Endothelial cell (in vitro differentiated cells): Measurements from ENCODE around the gene SPACA1. TPM values are rescaled to one million over a fixed set of nuclear protein-coding genes. Genes with fewer than 3 reads are reported as not detected.
A peak's percentile ranks its signal among the peaks of the same experiment; 100 is the strongest.

Experiments used
- DNase-seq: peaks from one replicate; pipeline ENCODE4 v3.0.0; 2021; ENCODE audit warnings: low spot score
- H3K27ac Mint-ChIP-seq: one replicate; pipeline ENCODE4 v1.8.0; 2021; ENCODE audit warnings: mixed read lengths, inconsistent platforms; ENCODE audit not compliant: unreplicated experiment
- H3K27me3 Mint-ChIP-seq: one replicate; pipeline ENCODE4 v1.8.0; 2021; ENCODE audit warnings: mild to moderate bottlenecking, moderate library complexity, mixed read lengths, inconsistent platforms; ENCODE audit not compliant: unreplicated experiment
- H3K36me3 Mint-ChIP-seq: one replicate; pipeline ENCODE4 v1.8.0; 2021; ENCODE audit warnings: mild to moderate bottlenecking, low read depth, mixed read lengths, inconsistent platforms; ENCODE audit not compliant: unreplicated experiment
- H3K4me1 Mint-ChIP-seq: one replicate; pipeline ENCODE4 v1.8.0; 2021; ENCODE audit warnings: mild to moderate bottlenecking, mixed read lengths, inconsistent platforms; ENCODE audit not compliant: unreplicated experiment
- H3K4me3 Mint-ChIP-seq: one replicate; pipeline ENCODE4 v1.8.0; 2021; ENCODE audit warnings: mild to moderate bottlenecking, mixed read lengths, inconsistent platforms; ENCODE audit not compliant: unreplicated experiment
- H3K9me3 Mint-ChIP-seq: one replicate; pipeline ENCODE4 v1.8.0; 2021; ENCODE audit warnings: mixed read lengths, inconsistent platforms; ENCODE audit not compliant: unreplicated experiment
- total RNA-seq: library from RNA; stranded (reverse); fragmentation: NEBNext Ultra II Directional; extraction: Animal tissue kit (Norgen Biotek cat#: 25700); gene quantifications from one replicate; pipeline ENCODE4 v1.2.1, GENCODE V29; 2021; ENCODE audit not compliant: unreplicated experiment
- TF ChIP-seq, protein P1 (sequence below): fragments of 200-600 bp; sonication (generic); IDR thresholded peaks from one replicate; pipeline ENCODE4 v1.5.0; 2021; ENCODE audit warnings: antibody characterized with exemption; ENCODE audit not compliant: unreplicated experiment

The SPACA1 gene
- total RNA-seq, 1 donor from 2014 or later = not detected

DNA sequence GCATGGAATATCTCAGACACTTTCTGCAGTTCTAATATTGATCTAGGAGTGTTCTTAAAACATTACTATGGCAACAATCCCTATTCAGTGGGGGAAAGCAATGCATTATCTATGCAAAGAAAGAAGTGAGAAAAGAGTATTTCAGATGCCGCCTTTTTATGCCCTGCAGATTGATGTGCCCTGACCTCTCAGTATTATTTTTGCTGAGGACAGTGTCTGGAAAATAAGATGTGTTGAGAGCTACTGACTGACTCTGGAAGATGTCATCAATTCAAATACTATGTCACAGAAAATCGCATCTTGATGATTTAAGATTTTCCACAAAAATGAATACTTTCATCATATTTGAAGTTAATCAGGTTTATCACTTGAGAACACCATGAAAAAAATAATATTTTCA lies 22.9 kb upstream of the SPACA1 start:
- Mint-ChIP-seq H3K27me3 (peaks cover 6% of the 10 kb centered on the region), H3K36me3 (peaks cover 9% of the 10 kb centered on the region), H3K9me3 (peaks cover 13% of the 10 kb centered on the region), H3K27ac (no peak overlapping the region), H3K4me1 (no peaks in the 10 kb centered on the region), H3K4me3 (no peak overlapping the region)
- no peak for DNase-seq
- TF ChIP-seq, protein P1, sequence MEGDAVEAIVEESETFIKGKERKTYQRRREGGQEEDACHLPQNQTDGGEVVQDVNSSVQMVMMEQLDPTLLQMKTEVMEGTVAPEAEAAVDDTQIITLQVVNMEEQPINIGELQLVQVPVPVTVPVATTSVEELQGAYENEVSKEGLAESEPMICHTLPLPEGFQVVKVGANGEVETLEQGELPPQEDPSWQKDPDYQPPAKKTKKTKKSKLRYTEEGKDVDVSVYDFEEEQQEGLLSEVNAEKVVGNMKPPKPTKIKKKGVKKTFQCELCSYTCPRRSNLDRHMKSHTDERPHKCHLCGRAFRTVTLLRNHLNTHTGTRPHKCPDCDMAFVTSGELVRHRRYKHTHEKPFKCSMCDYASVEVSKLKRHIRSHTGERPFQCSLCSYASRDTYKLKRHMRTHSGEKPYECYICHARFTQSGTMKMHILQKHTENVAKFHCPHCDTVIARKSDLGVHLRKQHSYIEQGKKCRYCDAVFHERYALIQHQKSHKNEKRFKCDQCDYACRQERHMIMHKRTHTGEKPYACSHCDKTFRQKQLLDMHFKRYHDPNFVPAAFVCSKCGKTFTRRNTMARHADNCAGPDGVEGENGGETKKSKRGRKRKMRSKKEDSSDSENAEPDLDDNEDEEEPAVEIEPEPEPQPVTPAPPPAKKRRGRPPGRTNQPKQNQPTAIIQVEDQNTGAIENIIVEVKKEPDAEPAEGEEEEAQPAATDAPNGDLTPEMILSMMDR = no peak

DNA sequence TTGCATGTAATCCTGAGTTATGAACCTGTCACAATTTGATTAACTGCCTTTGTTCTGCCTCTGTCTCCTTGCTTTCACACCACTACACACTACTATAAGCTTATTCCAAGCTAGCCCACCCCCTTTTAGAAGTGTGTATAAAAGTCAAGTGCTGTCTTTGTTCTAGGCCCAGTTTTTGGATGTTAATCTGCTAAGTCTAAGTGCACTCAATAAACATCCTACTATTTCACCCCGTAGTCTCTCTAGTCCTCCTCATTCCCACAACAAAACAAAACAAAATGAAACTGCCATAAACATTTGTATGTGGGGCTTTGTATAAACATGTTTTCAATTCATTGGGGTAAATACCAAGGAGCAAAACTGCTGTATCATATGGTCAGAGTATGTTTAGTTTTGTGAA lies 16.1 kb upstream of the SPACA1 start:
- Mint-ChIP-seq H3K4me3 (peak overlapping the region; percentile 11), H3K36me3 (peaks cover 14% of the 10 kb centered on the region), H3K27me3 (peaks cover 10% of the 10 kb centered on the region), H3K4me1 (no peaks in the 10 kb centered on the region), H3K27ac (no peak overlapping the region), H3K9me3 (peaks cover 24% of the 10 kb centered on the region)
- no peak for DNase-seq
- TF ChIP-seq, protein P1 = no peak

DNA sequence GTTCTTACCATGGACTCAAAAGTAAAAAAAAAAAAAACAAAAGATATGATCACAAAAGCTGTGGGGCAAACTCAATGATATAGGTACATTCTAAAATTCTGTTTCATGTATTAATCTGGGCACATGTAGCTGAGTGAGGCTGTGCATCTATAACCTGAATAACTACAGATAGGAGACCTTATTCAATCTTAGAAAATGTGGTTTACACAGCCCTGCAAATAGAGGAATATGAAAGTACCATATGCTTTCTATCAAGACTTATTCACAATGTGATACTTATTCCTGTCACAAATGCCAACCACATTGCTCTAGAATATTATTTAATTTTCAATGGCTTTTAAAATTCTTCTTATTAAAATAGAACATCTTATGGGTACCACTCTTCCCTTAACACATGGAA lies 3.1 kb upstream of the SPACA1 start:
- Mint-ChIP-seq H3K27ac (no peak overlapping the region), H3K36me3 (no peaks in the 10 kb centered on the region), H3K27me3 (no peaks in the 10 kb centered on the region), H3K9me3 (no peaks in the 10 kb centered on the region), H3K4me3 (no peak overlapping the region), H3K4me1 (no peaks in the 10 kb centered on the region)
- DNase-seq = no peak
- TF ChIP-seq, protein P1 = no peak

DNA sequence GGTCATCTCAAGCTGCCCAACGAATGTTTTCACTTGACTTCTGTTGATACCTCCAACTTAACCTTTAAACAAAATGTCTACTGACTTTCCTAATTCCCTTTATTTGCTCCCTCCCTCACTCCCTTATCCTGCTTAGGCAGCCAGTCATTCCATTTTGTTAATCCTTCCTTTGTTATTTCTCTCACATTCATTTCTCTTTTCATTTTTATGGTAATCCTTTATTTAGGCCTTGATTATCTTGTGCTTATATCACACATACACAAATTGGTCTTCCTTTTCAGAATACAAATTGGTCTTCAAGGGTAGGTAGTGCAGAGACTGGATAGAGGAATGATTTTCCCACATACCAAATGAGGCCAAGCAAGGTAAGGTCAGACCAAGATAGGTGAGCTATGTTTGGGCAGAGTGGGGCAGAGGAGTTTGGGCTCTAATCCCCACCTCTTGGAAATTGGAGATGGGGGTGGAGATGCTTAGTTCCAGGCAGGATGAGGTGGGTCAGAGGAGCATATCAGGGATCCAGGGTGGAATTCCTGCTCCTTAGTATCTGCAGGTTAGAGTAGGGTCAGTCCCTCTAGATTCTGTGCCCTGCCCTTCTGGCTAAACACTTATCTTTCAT lies 2.0 kb upstream of the SPACA1 start:
- DNase-seq = no peak
- H3K27ac Mint-ChIP-seq = no peak overlapping the region
- H3K9me3 Mint-ChIP-seq = no peaks in the 10 kb centered on the region

DNA sequence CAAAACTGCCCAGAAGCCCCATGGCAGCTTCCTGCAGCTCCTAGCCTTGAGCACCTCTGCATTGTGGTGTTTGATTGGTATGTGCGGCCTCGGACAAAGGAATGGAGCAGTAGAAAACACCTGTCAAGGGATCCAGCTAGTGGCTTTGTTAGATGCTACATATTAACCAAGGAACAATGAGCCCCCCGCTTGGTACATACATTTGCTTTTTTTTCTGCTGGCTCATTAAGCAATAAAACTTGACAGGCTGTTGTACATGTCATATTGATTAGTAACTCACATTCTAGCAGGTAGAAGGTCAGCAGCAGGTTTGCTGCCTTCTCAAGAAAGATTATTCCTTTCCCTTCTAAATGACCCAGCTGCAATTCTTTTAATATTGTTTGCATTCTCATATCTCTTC lies 937 bp downstream of the SPACA1 start:
- Mint-ChIP-seq H3K4me1 (no peaks in the 10 kb centered on the region), H3K27me3 (no peaks in the 10 kb centered on the region), H3K27ac (no peak overlapping the region), H3K36me3 (no peaks in the 10 kb centered on the region), H3K9me3 (no peaks in the 10 kb centered on the region), H3K4me3 (no peak overlapping the region)
- DNase-seq = no peak
- TF ChIP-seq, protein P1 = no peak

More for the DNA sequence above, 2.0 kb upstream of the SPACA1 start:
- Mint-ChIP-seq H3K27me3 (no peaks in the 10 kb centered on the region), H3K4me1 (no peaks in the 10 kb centered on the region), H3K36me3 (no peaks in the 10 kb centered on the region), H3K4me3 (no peak overlapping the region)
- TF ChIP-seq, protein P1 = no peak
